GM18873 (cell line): ENCODE results near the gene GPATCH3.
"Not testable (repeated sequence)": the region's sequence is repeated elsewhere in the genome, so short reads cannot be mapped to it uniquely, and the experiment has no call there.

ENCODE experiments used
- ATAC-seq: cut with Tn5 transposase; IDR thresholded peaks from one replicate; pipeline ENCODE4 v1.9.1; 2021; ENCODE audit warnings: mild to moderate bottlenecking, moderate library complexity, moderate number of reproducible peaks; ENCODE audit not compliant: unreplicated experiment, low FRiP score

GPATCH3 gene

DNA sequence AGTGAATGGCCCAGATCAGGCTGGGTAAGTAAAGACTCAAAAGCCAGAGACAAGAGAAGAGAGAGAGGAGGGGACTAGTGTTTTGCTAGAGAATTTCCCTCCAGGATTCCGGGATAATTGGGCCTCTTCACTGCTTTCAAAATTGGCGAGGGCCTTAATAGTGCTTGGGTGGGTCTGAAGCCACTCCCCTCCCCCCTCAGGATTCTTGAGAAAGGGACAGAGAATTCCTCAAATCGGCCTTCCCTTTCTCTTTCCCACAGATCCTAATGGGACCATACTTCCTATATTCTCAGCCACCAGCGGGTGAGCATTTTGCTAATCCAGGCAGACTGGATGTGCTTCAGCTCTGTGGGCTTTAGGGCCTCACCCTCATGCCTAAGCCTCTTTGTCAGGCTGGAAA lies 25.4 kb downstream of the GPATCH3 start:
- ATAC-seq = no peak

GRCh38 chr1:26873097-26873496 lies 27.2 kb downstream of the GPATCH3 start:
- ATAC-seq = not testable (repeated sequence)

- ATAC-seq = peak; percentile 84
These were observed 35.4 kb downstream of the GPATCH3 start for GRCh38 chr1:26864610-26865480.

DNA sequence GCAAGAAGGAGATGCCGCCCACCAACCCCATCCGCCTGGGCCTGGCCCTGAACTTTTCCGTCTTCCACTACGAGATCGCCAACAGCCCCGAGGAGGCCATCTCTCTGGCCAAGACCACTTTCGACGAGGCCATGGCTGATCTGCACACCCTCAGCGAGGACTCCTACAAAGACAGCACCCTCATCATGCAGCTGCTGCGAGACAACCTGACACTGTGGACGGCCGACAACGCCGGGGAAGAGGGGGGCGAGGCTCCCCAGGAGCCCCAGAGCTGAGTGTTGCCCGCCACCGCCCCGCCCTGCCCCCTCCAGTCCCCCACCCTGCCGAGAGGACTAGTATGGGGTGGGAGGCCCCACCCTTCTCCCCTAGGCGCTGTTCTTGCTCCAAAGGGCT lies 36.6 kb downstream of the GPATCH3 start:
- ATAC-seq = no peak

DNA sequence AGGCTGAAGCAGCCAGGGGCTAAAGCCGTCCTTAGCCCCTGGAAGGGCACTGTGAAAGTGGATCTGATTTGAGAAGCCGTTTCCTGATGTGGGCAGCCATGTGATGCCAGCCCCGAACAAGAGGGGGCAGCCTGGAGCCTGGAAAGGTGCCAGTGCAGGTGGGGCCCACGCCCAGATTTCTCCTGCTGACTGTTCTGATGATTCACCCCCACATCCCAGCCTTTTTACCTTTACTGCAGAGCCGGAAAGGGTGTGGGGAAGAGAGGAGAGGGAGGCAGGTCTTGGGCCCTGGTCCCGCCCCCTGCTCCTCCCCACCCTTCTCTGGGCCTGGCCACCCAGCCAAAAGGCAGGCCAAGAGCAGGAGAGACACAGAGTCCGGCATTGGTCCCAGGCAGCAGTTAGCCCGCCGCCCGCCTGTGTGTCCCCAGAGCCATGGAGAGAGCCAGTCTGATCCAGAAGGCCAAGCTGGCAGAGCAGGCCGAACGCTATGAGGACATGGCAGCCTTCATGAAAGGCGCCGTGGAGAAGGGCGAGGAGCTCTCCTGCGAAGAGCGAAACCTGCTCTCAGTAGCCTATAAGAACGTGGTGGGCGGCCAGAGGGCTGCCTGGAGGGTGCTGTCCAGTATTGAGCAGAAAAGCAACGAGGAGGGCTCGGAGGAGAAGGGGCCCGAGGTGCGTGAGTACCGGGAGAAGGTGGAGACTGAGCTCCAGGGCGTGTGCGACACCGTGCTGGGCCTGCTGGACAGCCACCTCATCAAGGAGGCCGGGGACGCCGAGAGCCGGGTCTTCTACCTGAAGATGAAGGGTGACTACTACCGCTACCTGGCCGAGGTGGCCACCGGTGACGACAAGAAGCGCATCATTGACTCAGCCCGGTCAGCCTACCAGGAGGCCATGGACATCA lies 37.2 kb downstream of the GPATCH3 start, which contains the start of gene SFN:
Gene SFN (plus strand): TSS at position 369 of the 904 bp plus-strand sequence. CDS start 64 bp downstream, at position 433.
- ATAC-seq = no peak

GRCh38 chr1:26861889-26862378 lies 38.3 kb downstream of the GPATCH3 start:
- ATAC-seq = no peak

GRCh38 chr1:26861286-26861701 lies 39.0 kb downstream of the GPATCH3 start:
- ATAC-seq = no peak

- no peak for ATAC-seq
These were observed 41.2 kb downstream of the GPATCH3 start for GRCh38 chr1:26858891-26859640.

GRCh38 chr1:26858160-26858559 lies 42.1 kb downstream of the GPATCH3 start:
- no peak for ATAC-seq

DNA sequence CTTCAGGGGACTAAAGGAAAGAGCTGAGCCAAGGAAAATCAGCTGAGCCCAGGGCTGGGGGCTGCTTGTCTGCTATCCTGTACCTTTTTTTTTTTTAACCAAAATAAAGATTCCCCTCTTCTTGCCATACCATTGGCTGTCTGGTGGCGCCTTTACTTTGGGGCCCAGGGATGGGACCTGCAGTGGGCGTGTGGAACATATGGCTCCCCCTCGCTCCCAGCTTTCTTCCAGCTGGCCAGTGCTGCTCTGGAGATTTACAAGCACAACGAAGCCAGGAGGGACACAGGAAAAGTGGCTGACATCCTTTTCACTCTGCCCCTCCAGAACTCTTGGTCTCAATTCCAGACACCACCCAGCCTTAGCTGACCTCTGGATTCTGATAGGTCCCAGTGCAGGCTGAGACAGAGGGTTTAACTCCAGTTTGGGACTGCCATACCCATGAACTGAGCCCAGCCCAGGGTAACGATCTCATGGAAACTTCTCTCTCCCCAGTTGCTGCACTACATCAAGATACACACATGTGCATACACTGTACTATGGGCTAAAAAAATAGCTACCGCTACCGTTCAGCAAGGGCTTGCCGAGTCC lies 42.7 kb downstream of the GPATCH3 start:
- ATAC-seq = no peak

DNA sequence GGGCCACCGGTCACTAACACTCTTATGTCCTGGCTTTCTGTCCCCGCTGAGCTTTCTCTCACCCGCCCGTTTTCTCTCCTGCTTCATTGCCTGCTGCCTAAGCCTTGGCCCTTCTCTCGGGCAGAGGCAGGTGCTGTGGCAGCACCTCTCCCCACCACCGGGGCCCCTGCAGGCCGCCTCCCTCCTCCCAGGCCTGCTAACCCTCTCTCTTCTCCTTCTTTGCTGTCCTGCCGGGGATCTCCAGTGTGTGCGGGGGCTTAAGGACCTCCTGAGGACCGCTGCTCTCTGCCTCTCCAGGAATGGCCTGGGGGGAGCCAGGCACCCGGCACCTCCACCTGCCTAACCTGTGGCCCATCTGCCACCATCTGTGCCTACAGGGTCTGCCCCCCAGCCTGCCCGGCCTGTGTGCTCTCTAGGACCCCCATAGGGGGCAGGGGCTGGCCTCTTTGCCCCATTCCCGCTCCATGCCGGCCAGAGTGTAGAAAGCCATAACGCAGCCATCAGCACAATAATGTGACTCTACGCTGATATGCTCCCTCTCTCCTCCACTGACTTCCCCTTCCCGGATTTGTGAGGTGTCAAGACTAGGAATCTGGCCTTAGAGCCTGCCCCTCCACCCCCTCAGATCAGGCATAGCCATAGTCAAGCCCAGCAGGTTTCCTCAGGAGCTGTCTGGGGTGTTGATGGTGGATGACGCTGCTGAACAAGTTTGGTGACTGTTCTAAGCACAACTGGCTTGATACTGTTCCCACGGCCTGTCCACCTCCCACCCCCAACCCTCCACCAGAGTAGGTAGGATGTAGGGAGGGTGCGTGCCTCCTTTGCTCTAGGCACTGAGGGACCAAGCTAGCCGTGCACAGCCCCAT lies 43.4 kb downstream of the GPATCH3 start:
- ATAC-seq = no peak

DNA sequence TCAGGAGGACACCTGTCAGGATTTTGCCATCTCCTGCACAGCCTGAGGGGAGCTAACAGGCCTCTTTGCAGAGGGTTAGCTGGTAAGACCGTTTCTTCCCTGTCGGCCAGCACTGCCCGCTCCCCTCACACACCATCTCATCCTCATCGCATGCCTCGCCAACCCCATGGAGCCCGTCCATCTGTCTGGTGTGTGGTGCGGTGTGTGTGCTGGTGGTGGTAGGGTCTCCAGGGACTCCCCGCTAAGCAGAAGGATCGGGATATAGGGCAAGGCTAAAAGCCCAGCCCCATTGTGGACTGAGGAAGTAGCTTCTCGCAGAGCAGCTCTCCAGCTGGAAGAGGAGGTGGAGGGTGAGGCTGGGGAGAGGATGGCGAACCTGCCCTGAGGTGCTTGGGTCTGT lies 44.1 kb downstream of the GPATCH3 start:
- ATAC-seq = no peak

- no peak for ATAC-seq
These were observed 44.6 kb downstream of the GPATCH3 start for GRCh38 chr1:26855636-26856035.

DNA sequence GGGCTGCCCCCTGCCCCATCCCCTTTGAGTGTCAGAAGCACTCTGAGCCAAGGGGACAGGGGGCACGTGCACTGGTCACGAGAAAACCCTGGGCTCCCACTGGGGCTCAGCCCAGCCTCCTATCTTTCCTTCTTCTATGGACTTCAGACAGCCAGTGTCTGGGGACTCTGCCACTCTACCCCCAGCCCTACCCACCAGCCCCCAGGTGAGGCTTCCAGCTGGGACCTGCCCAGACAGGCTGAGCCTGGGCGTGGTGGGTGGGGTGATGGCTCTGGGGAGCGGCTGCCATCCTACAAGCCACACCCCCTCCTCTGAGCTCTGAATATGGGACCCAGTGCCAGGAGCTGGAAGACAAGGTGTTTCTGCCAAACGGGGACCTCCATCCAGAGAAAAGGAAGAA lies 45.4 kb downstream of the GPATCH3 start:
- no peak for ATAC-seq

GRCh38 chr1:26853600-26853999 lies 46.7 kb downstream of the GPATCH3 start:
- ATAC-seq = no peak

DNA sequence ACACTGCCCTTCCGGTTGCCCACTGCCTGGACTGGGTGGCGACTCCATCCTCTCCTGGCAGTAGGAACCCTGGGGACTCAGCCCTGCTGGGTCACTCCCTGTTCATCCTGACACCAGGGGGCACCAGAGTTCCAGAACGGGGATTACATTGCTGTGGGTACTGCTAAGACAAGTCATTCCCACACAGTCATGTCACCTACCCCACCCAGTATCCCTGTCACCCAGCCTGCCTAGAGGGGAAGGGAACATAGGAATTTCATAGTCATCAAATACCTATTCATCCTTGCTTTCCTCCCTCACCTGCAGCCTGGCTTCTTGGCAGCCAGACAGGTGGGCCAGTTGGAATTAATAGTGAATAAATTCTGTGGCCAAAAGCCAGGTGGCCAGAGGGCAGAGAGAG lies 47.1 kb downstream of the GPATCH3 start:
- no peak for ATAC-seq

- no peak for ATAC-seq
These were observed 47.6 kb downstream of the GPATCH3 start for GRCh38 chr1:26852701-26853100.

DNA sequence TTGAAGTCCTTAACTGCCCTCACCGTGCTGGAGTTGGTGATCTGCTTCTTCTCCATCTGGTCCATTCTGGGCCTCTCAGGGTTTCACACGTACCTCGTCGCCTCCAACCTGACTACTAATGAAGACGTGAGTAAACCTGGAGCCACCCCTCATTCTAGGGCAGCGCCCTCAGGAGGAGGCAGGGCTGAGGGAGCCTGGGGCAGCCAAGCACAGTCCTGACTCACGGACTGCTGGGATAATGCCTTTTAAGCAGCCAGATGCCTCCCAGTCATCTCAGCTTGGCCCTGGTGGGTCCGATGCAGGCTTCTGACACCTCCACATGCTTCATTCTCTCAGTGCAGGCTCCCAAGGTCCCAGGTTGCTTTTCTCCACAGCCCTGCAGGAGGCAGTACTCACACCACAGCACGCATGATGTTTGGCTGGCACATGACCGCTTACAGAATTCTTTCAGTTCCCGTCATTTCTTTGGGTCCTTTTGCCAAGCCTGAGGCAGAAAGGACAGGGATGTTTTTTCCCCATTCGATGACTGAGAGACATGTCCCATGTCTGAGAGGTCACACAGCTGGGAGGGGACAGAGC lies 49.1 kb downstream of the GPATCH3 start:
- ATAC-seq = no peak
